GM18858 (cell line): Measurements from ENCODE around the gene PAFAH1B1.
A peak's percentile ranks its signal among the peaks of the same experiment; 100 is the strongest.

Experiments used
- ATAC-seq: cut with Tn5 transposase; IDR thresholded peaks from one replicate; pipeline ENCODE4 v1.9.1; 2021; ENCODE audit not compliant: unreplicated experiment

Gene PAFAH1B1

DNA sequence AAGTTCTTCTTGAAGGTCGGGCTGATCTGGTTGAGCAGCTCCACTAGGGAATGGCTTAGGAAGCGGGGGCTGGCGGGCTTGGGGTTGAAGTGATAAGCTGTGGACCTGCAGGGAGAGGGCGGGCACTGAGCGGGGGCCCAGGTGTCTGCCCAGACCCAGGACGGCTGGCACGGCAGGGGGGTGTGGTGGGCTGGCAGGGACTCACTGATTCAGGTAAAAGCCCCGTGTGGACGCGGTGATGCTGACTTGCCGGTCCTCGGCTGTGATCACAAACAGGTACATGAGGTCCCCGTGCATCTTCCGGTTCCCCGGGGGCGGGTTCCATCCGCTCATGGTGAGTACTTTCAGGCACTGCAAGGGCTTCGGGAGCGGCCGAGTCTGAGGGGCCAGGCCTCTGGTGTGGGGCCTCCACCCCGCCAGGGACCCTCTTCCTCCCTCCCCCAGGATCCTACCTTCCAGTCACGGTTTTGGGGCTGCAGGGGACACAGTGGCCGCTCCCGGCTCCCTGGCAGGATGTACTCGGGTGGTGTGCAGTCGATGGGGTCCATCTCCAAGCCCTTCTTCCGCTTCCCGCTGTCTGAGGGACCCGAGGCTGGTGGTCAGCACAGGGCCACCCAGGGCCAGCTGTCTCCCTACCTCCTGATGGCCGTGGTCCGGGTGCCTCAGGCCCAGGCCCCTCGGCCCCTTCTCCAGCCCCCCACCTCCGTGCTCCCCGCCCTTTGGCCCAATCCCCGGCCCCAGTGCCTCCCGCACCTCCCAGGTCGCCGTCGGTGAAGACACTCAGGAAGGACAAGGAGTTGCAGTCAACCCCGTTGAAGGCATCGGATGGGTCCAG is 107.9 kb downstream of the PAFAH1B1 start:
- ATAC-seq, result no peak

DNA sequence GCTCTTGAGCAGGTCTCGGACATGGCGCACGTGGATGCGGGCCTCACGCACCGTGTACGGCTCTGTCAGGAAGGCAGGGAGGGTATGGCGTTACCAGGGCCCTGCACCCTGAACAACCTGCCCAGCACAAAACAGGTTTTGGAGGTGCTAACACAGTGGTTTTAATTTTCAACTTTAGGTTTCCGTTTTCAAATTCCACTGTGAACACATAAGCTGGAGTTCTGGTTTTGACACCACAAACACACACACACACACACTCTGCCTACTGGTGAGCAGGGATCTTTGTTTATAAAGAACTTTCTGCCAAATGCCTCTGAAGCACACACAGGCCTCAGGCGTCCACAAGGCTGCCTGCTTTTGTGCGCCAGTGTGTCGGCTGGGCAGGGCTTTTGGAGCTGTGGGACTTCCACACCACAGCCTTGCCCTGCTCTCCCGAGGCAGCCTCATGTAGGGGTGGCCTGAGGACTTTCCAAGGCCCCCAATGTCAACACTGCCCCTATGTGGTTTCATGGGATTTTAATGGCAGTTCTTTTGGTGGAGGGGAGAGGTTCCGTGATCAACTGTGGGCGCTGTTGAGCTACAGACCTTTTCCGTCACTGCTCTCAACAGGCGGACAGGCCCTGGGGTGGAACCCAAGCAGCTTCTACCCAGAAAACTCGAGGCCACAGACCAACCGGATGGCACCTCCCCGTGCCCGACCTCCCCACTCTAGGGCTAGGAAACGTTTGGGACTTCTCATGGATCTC is 108.7 kb downstream of the PAFAH1B1 start:
- ATAC-seq, result no peak

DNA sequence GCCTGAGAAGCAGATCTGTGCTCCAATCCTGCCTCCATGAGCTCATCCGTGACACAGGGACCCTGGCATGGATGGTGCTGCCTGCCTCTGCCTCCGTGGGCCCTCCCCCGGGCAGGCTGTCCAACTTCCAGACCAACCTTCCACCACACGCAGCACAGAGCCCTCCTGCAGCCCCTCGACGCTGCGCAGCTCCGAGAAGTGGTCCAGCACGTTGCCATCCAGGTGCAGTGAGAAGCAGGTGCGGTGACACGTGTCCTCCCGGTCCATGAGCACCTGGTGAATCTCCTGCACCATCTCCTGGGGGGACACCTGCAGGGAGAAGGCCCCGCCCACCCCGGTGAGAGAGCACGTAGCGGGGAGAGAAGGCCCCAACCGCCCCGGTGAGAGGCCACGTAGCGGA is 109.7 kb downstream of the PAFAH1B1 start:
- no peak for ATAC-seq

DNA sequence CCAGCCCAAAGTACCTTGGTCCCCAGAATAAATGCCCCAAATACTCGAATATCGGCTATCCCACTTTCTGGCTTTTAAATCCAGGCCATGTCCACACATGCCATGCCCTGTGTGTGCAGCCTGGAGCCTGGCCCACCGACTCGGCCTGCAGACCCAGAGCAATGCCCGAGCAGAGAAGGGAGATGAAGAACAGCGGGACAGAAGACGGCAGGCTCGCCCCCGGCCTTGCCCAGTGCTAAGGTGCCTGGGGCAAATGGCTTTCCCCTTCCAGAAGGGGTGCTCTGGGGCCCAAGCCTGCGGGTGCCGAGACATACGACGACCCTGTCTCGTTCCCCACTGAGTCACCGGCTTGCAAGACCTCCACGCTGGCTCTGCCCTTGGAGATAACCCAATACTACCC is 110.2 kb downstream of the PAFAH1B1 start:
- no peak for ATAC-seq

DNA sequence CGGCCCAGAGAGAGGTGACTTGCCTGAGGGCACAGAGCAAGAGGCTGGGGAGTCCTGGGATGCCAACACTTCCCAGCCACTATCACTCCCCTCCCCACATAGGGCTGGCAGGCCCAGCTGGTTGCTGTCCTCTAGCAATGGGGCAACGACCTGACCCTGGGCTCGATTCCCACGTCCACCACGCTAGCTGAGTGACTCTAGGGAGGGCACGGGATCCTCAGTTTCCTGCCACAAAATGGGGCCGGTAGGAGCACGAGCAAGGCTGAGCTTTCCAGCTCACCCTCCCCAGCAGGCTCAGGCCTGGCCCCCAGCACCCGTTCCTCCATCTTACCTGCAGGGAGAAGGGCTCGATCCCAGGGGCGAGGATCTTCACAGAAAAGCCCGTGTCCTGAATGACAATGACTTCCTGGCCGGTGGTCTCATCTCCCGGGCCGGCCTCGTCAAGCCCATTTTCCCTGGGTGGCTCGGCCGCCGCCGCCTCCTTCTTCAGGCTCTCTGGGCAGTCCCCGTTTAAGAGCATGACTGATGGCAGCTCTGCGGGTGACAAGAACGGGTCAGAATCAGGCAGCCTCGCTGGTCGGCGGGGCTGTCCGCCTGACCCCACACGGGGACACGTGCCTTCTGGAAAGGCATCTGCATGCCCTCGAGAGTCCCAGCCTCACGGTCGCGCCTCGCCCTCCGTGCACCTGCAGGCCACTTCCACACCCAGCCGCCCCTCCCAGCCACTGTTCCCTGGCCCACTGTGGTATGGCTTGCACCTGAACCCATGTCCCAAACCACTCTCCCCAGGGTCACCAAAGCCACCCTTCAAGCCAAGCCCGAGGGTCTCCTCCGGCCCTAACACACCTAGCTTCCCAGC is 110.8 kb downstream of the PAFAH1B1 start:
- no peak for ATAC-seq

DNA sequence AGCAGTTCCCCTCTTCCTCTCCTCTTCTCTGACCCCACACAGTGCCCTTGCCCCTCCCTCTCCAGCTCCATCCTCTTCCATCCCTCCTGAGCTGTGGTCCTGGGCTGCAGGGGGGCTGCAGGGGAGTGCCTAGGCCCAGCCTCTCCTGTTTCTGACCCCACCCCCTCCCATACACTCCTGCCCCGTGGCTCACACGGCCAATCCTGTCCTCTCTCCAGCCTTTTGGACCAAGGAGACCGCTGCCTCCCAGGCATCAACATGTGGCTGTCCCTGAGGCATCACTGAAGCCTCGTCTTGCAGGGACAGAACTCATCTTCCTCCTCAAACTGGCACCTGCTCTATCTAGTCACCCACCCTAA is 111.4 kb downstream of the PAFAH1B1 start:
- no peak for ATAC-seq

DNA sequence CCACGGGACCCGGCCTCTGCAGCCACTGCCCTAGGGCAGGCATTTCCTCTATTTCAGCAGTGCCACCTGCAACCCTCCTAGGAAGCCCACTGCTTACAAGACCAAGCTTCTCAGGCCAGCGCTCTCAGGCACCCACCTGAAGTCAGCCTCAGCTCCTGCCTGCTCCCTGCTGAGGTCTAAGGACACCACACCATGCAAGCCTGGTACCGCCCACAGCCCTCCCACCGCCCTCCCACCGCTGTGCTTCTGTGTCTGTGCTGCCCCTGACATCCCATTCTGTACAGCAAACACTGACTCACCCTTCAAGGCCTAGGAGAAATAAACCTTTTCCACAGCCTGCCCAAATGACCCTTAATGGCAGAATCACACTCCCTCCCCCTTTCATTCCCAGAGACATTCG is 111.8 kb downstream of the PAFAH1B1 start:
- no peak for ATAC-seq

DNA sequence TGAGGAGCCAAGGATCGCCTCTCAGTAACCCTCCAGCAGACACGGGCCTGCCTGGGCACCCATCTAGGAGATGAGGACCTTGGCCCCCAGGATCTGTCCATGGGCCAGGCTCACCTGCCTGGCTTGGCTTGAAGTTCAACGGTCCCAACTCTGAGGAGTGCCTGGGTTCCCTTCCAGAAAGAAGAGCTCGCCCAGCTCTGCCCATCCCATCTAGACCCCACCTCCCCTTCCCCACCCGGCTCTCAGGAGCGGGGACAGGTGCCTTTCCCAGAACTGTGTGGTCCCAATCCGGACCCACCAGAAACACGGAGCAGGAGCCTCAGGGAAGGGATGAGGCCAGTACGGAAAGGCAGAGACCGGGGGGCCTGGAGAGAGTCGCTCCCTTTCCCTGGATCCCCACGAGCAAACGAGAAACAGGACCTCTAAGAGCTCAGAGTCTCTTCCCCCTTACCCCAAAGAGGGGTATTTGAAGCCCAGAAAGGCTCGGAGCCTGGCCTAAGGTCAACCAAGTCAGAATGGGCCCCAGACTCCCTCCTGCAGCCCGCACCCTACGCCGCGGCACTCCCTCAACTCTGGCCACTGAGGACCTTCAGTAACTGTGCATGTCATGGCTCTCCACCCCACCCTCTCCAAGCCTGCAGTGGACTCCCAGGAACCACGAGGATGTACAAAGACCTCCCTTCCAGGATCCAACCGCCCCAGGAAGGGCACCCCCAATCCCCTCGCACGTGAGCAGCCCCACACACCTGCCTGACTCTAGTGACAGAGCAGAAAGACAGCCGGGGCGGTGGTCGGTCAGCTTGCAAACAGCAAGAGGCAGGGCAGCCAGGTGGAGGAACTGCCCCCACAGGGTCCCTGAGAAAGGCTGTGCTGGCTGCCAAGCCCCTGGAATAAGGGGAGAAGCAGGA is 112.7 kb downstream of the PAFAH1B1 start:
- no peak for ATAC-seq

DNA sequence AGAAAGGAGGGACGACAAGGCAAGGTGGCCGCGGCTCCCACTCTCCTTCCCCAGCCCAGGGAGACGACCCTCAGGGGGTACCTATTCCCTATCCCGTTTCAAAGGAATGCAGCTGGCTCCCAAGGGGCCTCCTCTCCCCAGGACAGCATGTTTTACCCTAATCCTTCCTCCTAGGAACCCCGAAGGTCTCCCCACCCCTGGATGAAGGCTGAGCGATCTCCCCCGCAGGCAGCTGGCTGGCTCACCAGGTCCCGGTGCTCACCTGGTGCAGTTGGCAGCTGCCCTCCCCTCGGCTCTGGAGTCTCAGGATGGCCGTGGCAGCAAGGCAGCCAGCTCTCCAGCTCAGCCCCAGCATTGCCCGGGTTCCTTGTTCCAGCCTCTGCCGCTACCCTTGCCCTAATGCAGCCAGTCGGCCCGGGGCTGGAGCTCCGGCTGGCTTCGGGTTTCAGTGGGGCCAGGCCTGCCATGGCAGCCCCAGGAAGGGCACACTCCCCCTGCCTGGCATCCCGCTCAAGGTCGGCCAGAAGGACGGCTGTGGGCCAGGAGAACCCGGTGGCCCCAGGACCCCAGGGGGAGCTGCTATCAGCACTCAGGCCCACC is 113.6 kb downstream of the PAFAH1B1 start:
- ATAC-seq, result no peak

DNA sequence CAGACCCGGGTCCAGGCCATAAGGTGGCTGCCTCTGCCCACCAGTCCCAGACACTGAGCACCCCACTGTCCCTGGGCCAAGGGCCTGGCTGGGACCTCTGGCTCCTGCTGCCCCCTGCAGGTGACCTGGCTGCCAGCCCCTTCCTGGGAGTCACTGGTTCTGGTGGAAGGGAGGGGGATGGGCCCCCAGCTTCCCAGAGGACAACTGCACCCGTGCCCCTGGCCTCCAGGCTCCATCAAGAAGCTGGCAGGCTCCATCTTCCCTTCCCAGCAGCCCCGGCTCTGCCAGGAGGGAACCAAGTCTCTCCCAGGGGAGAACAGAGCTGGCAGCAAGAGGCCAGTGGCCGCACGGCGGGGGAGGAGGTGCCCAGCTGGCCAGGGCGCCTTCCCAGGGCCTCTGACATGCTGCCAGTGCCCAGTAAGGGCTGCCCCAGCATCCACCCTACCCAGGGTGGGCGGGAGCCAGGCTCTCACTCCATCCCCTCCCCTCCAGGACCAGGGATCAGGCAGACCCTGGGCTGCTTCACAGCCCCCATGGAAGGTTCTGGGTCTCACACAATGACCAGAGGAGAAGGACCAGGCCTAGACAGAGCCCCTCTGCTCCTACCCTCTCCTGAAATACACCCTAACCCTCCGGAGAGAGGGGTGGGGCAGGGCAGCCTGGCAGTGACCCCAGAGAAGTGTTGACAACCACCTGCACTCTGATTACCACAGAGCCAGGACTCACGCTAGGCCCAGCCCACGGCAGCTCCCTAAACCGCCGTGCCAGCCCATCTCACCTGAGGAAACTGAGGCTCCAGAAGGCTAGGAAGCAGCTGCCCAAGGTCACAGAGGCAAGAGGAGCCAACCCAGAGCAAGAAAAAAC is 114.5 kb downstream of the PAFAH1B1 start:
- no peak for ATAC-seq

DNA sequence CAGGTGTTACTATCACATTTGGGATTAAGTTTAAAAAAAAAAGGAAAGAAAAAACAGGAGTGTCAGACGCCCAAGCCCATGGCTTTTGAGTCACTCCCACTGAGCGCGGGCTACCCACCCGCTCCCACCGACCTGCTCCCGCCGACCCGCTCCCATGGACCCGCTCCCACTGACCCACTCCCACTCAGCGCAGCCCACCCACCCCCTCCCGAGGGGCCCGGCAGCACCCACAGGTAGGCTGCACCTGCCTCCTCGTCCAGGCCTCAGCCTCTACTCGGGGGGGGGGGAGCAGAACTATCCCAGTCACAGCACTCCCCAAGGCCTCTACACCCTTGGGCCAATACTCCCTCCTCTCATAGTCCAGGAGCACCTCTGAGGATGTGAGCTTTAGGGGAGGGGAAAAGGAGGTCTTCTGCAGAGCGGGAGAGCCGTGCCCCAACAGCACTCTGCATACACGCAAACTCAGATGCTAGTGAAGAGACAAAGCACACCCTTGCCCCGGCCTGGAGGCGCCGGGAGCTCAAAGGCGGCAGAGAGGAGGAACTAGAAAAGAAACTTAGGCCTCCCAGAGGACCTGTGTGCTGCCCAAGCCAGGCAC is 115.2 kb downstream of the PAFAH1B1 start:
- ATAC-seq, result no peak

DNA sequence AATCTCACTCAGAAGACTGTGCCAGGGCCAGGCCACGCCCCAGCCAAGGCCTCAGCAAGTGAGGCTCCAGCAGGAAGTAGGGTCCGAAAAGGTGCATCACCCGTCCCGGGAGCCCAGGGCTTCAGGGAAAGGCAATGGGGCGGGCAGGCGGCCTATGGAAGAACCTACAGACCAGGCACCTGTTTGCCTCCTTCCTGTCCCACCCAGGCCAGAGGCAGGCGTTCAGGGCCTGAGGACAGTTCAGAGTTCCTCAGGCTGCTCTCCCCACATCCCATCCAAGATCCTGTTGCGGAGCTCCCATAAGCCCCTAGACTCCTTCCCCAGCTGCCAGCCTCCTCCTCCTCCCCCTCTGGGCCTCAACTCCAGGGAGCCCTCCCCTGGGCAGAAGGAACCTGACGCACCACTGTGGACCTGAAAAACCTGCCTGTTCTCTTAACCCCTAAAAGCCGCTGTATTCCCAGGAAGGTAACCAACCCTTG is 115.8 kb downstream of the PAFAH1B1 start:
- ATAC-seq, result no peak

DNA sequence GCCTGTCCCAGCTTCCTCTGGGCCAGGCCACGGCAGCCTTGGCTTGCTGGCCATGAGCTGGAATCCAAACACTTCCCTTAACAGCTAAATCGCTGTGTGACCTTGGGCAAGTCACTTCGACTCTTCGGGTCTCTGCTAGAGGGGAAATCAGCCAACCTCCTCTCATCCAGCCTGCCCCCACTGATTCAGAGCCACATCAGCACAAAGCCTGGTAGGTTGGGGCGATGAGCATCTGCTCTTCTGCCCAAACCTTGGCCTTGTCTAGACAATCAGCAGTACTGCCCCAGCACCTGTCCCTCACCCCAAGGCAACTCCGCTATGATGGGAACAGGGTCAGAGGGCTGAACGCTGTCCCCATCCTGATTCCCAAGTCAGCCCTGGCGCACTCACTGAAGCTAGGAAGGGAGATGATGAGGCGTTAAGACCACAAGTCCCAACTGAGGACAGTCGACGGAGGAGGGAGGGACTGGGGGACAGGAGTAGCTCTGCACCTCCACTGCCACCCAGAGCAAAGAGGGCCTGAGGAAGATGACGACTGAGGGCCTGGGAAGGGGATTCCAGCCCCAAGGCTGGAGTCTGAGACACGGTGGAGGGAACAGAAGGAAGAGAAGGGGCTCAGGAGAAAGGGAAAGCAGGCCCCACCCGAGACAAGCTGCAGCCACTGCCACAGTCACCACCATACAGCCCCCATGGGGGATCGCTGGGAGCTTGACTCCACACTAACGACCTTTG is 116.8 kb downstream of the PAFAH1B1 start:
- no peak for ATAC-seq

DNA sequence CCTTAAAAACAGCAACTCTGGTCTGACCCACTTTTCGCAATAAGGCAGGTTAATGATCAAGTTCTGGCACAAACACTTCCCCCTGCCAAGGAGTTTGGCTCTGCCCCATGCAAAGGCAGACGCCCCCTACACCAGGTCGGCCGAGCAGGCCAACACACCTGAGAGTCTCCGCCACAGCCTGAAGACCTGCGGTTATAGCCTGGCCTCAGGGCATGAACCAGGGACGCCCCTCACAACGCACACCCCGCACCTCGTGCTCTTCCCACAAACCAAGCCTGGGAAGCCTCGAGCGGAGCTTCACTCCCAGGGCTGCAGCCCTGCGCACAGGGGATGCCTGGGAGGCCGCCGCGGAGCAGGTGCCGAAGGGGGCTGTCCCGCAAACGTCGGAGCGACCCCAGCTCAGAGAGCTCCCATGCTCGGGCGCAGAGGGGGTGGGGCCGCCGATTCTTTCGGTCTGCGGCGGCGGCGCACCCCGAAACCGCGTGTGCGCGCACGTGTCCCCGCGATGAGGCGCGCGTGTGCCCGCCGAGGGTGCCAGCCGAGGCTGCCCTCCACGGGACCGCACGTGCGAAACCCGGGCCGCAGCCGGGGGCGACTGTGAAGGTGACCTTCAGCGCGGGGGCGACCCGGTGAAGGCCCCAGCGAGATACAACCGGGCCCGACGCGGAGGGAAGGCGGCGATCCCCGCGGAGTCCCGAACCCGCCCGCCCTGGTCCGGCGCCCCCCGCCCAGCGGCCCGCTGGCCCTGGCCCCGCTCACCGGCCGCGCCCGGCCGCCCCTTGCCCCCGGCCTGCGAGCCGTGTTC is 117.6 kb downstream of the PAFAH1B1 start:
- ATAC-seq, result peak; percentile 15

DNA sequence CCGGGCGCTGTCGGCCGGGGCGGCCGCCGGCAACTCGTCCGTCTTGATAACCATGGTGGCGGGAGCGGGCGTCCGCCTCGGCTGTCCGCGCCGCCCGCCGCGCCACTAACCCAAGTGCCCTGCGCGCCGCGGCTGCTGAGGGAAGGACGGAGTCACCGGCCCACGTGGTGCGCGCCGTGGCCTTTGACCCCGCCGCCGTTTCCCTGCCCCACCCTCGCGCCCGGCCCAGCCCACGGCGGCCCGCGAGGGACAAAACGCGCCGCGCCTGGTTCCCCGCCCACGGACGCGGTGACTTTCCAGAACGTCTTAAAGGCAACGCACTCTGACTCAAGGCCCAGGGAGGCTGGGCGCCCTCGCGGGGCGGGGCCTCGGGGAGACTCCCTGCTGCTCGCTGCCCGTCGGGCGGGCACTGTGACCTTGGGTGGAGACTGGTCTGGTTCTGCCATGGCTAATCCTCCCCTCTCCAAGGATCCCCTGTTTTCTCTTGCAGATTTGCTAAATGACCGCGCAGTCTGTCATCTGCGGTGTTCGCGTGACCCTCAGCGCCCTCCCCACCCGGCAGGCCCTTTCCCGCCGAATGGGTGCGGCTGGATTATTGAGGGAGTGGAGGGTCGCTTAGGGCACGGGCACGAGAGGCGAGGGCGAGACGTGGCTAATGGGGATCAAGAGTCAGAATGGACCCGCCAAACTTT is 118.3 kb downstream of the PAFAH1B1 start, which contains the start of gene CLUH:
TSS of gene CLUH (minus strand) at position 157 of the 692 bp plus-strand sequence. CDS start at position 54, 103 bp downstream.
- ATAC-seq, result peak; percentile 59

DNA sequence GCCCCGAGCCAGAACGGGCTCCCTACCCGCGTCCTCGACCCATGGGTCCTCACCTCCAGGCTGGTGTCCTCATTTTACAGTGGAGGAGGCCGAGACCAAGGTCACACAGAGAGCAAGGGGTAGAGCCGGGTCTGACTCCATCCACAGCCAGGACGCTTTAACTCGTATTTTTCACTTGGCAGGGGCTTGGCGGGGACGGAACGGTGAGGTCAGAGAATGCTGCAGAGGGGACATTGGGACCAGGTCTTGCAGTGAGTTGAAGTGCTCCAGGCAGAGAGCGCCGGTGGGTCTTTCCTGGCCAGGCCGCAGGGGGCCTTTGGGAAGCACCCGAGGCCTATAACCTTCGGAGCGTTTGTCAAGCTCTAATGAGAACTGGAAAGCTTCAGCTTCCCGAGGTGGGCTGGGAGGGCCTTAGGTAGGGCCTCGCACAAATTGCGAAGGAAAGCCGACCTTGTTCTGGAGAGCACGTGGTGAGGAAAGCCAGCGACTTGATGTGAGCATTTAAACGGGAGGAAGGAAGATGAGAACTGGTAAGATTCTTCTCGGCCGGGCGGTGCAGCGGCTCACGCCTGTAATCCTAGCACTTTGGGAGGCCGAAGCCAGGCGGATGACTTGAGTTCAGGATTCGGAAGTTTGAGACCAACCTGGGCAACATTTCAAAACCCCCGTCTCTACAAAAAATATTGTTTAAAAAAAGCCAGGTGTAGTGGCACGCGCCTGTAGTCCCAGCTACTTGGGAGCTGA is 119.0 kb downstream of the PAFAH1B1 start:
- ATAC-seq, result no peak
